ENCODE results near the gene TMEM132E.

DNA sequence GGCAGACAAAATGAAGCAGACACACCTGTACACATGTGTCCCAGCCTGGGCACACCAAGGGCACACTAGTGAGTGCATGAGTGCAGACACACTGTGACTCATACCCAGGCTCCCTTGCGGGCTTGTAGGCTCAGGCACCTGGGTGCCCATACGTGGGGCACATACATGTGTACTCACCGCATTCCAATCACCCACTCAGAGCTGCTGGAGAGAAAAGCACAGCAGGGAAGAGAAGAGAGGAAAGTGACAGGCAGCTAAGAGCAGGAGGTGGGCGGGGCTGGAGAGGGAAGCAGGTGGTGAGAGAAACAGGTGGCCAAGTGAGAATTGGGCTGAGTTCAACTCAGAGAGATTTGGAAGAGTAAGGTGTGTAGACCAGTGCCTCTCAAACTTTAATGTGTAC is 54.0 kb downstream of the TMEM132E start:
- TF ChIP-seq CTCF (IDR thresholded peaks at IDR 0.05) (no peak), POLR2A (IDR thresholded peaks at IDR 0.05) (no peak)
